ENCODE data around the gene SIGLEC11.
A peak's percentile ranks its signal among the peaks of the same experiment; 100 is the strongest.
"Not testable (repeated sequence)": the region's sequence is repeated elsewhere in the genome, so short reads cannot be mapped to it uniquely, and the experiment has no call there.

SIGLEC11 gene

GRCh38 chr19:49978324-49978723 is 17.4 kb upstream of the SIGLEC11 start:
- DNase-seq, result no peak

GRCh38 chr19:49977881-49978280 is 16.9 kb upstream of the SIGLEC11 start:
- no peak for DNase-seq

GRCh38 chr19:49977076-49977475 is 16.1 kb upstream of the SIGLEC11 start:
- DNase-seq, result no peak

GRCh38 chr19:49976496-49976895 is 15.5 kb upstream of the SIGLEC11 start:
- no peak for DNase-seq

DNA sequence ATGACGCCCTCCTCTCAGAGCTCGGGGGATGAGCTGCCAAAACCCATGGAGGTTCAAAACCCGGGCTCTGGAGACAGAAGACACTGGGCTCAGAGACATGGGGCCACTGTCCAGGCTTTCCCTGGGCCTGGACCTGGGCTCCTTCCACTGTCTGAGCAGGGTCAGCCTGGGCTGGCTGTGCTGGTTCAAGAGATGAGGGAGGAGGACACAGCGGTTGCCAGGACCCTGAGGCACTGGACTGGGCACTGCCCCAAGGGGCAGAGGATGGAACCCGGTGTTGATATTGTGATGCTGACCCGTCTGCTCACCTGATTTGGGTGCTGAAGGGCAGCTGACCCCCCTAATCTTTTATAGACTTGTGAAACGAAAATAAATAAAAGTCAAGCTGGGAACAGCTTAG is 14.1 kb upstream of the SIGLEC11 start:
- DNase-seq, result no peak

DNA sequence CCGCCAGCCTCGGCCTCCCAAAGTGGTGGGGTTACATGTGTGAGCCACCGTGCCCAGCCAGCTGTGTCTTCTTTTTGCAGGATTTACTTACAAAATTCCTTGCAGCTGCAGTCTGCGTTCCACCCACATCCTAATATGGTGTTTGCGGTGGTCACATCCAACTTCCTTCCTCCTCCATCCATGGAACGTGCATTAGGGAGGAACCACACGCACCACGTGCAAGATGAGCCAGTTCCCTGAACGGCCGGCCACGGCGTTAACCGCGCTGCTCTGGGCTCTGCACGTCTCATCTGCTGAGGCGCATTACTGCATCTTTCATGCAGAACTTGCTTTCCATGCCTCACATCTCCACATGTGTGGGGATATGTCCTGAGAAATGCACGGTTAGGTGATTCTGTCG is 13.0 kb upstream of the SIGLEC11 start:
- DNase-seq, result no peak

DNA sequence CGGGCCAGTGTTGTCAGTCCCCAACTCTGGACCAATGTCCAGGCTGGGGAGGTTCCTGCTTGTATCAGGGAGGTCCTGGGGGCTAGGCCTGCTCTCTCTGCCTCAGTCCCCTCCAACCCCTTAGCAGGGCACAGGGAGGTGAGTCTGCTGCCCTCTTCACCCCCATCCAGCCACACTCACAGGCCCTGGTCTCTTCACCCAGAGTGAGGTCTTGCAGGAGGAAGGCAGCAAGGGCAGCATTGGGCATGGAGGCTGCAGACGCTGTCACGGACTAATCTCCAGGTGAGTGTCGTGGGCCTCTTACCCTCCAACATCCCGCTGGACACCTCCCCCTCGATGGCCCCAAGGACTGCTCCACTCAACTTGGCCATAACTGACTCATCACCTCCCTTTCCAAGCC is 11.9 kb upstream of the SIGLEC11 start:
- DNase-seq, result no peak

- no peak for DNase-seq
These were observed 11.0 kb upstream of the SIGLEC11 start for GRCh38 chr19:49971991-49972411.

DNA sequence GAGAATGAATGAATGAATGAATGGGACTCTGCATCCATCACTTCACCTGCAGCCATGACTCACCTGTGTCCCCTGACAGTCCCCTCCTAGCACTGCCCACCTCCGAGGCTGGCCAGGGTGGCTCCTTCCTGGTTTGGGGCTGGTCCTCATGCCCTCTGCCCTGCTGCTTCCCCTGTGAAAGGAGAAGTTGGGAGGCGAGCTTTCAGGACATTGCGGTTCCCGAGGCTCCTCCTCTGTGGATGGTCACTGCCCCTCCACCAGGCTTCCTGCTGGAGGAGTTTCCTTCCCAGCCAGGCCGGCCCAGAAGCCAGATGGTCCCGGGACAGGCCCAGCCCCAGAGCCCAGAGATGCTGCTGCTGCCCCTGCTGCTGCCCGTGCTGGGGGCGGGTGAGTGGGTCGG is 8.4 kb upstream of the SIGLEC11 start:
- not testable (repeated sequence) for DNase-seq

- no peak for DNase-seq
These were observed 7.4 kb upstream of the SIGLEC11 start for GRCh38 chr19:49968279-49968922.

- DNase-seq, result not testable (repeated sequence)
These were observed 1.1 kb downstream of the SIGLEC11 start for GRCh38 chr19:49959892-49960291.

- DNase-seq, result not testable (repeated sequence)
These were observed 2.4 kb downstream of the SIGLEC11 start for GRCh38 chr19:49958596-49958995.

- not testable (repeated sequence) for DNase-seq
These were observed 2.8 kb downstream of the SIGLEC11 start for GRCh38 chr19:49958144-49958543.

- no peak for DNase-seq
These were observed 3.6 kb downstream of the SIGLEC11 start for GRCh38 chr19:49957262-49957915.

DNA sequence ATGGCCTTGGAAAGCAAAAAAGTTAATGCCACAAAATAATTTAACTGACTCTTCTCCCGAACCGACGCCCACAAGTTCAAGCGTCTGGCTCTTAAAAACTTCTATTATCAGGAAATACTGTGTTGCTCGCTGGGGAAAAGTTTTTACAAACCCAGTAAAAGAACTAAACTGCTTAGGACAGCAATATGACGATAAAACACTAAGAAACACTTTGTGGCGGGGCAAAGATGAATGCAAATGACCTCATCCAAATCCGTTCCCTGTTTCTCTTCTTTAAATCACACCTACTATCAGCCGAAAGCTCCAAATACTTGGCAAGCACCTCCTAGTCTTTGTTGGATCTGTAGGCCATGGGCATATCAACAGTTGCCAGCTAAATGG is 4.9 kb downstream of the SIGLEC11 start:
- no peak for DNase-seq

GRCh38 chr19:49954933-49955332 is 6.0 kb downstream of the SIGLEC11 start:
- DNase-seq, result peak; percentile 34

GRCh38 chr19:49954092-49954829 is 6.7 kb downstream of the SIGLEC11 start:
- no peak for DNase-seq

DNA sequence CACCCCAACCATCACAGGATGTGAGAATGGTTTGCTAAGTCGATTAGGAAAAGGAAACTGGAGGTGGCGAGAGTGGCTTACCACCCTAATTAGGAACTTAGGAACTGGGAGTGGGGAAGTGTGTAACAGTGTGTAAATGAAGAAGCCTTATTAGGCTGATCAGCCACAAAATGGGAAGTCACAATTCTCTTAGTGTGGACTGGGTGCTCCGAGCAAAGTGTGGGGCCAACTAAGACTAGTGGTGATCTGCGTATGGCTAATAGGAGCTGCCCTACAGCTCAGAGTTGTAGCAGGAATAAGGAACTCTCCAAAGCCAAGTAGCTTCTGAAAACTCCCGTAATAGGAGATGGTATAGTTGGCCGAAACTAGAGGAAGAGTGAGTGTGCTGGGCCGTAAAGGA is 7.6 kb downstream of the SIGLEC11 start:
- no peak for DNase-seq

- DNase-seq, result no peak
These were observed 8.1 kb downstream of the SIGLEC11 start for GRCh38 chr19:49952906-49953305.

- DNase-seq, result no peak
These were observed 8.5 kb downstream of the SIGLEC11 start for GRCh38 chr19:49952479-49952836.

DNA sequence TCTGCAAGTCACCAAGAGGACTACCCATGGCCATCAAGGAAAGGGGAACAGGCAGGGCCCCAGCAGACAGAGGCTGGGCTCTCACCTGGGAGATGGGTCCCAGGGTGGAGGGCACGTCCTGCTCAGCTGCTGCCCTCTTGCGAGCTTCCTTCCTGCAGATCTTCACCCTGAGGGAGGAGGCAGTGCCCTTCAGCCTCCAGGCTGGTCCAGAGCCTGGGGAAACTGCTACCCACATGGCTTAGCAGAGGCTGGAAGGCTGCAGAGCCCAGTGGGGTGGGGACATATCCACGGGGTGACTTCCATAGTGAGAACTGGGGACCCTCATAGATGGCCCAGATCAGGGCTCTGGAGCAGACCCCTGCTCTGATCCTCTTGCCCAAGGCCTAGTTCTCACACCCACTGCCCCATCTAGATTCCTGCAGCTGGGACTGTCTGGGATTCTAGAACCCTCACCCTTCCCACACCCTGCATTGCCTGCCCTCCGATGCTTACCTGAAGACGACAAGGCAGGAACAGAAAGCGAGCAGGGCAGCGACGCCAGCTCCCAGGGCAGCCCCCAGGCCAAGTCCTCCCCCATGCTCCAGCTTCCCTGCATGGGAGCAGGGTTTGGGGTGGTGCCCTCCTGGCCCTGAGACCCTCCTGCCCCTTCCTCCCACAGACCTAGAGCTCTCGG is 9.0 kb downstream of the SIGLEC11 start:
- DNase-seq, result no peak

GRCh38 chr19:49950956-49951526 is 9.9 kb downstream of the SIGLEC11 start:
- DNase-seq, result no peak

DNA sequence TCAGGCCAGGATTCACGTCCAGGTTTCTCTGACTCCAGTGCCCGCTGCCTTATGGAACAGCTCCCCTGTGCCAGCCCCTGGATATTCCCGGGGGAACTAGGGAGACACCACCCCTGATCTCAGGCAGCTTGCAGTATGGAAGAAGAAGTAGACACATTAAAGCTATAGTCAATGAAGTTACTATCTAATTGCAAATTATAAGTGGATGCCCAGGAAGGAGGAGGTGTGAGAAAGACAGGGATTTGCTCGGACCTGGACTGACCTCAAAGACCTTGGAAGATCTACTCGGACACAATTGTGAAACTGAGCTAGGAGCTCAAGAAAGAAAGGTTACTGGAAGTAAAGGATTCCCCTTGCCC is 10.4 kb downstream of the SIGLEC11 start:
- DNase-seq, result no peak

Measured in NCI-H774 (cell line).